Measurements from ENCODE around the gene PIP5K1A. TPM values are rescaled to one million over a fixed set of nuclear protein-coding genes. Genes with fewer than 3 reads are reported as not detected.

The PIP5K1A gene
- total and polyA plus RNA-seq, 9 of the 15 experiments (the other 6 are each of a cell fraction or from before 2014, with no cell fraction given): 1.9 to 42.4 (median 18.8) TPM

DNA sequence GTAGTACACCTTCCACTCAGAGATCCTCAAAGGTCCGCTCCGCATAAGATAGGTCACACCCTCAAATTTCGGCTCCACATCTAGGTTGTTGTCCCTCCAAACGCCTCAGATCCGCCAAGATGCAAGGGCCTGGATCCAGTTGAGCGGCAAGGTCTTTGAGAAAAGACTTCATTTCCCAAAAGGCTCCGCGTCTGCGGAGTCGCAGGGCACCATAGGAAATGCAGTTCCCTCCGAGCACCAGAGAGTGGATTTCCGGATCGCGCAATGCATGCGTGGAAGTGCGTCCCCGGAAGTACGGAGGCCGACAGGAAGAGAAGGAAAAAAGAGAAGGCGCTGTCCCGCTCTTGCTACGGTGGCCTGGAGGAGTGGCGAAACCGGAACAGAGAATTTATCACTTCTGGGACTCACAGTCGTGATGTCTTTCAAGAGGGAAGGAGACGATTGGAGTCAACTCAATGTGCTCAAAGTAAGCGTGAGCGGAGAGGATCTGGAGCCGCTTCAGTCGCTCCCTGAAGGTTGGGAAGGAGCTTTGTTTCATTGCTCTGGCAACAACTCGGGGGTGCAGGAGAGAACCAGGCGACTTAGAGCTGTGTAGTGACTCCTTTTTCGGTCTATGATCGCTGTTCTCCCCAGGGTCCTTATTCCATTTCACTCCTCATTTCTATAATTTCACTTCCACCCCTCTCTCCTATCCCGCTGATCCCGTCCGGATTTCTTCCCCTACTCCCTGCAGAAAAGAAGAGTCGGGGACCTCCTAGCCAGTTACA lies 32.4 kb upstream of the PIP5K1A start, which contains the start of the genes LYSMD1 and SCNM1 (continued):
- TF ChIP-seq, protein P1, sequence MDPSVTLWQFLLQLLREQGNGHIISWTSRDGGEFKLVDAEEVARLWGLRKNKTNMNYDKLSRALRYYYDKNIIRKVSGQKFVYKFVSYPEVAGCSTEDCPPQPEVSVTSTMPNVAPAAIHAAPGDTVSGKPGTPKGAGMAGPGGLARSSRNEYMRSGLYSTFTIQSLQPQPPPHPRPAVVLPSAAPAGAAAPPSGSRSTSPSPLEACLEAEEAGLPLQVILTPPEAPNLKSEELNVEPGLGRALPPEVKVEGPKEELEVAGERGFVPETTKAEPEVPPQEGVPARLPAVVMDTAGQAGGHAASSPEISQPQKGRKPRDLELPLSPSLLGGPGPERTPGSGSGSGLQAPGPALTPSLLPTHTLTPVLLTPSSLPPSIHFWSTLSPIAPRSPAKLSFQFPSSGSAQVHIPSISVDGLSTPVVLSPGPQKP (CRISPR knock-in tag; IDR thresholded peaks at IDR 0.05): no peak
- TF ChIP-seq HCFC1 (IDR thresholded peaks at IDR 0.05; ENCODE audit: low read depth, low read length): peak; percentile 99
- no peak for TF ChIP-seq FOXA1 (IDR thresholded peaks at IDR 0.05; ENCODE audit: borderline replicate concordance)
- TF ChIP-seq, protein P2, sequence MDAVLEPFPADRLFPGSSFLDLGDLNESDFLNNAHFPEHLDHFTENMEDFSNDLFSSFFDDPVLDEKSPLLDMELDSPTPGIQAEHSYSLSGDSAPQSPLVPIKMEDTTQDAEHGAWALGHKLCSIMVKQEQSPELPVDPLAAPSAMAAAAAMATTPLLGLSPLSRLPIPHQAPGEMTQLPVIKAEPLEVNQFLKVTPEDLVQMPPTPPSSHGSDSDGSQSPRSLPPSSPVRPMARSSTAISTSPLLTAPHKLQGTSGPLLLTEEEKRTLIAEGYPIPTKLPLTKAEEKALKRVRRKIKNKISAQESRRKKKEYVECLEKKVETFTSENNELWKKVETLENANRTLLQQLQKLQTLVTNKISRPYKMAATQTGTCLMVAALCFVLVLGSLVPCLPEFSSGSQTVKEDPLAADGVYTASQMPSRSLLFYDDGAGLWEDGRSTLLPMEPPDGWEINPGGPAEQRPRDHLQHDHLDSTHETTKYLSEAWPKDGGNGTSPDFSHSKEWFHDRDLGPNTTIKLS (IDR thresholded peaks at IDR 0.05; ENCODE audit: borderline replicate concordance, low read depth): peak; percentile 96
- TF ChIP-seq, protein P3, sequence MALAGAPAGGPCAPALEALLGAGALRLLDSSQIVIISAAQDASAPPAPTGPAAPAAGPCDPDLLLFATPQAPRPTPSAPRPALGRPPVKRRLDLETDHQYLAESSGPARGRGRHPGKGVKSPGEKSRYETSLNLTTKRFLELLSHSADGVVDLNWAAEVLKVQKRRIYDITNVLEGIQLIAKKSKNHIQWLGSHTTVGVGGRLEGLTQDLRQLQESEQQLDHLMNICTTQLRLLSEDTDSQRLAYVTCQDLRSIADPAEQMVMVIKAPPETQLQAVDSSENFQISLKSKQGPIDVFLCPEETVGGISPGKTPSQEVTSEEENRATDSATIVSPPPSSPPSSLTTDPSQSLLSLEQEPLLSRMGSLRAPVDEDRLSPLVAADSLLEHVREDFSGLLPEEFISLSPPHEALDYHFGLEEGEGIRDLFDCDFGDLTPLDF (CRISPR knock-in tag; IDR thresholded peaks at IDR 0.05): peak; percentile 83
- TF ChIP-seq BMI1 (IDR thresholded peaks at IDR 0.05; ENCODE audit: low read length): no peak
- no peak for TF ChIP-seq ZNF174 (CRISPR knock-in tag; IDR thresholded peaks at IDR 0.05)
- peak; percentile 84 for TF ChIP-seq ZBTB17 (CRISPR knock-in tag; IDR thresholded peaks at IDR 0.05)
- TF ChIP-seq ZNF277 (CRISPR knock-in tag; IDR thresholded peaks at IDR 0.05; ENCODE audit: borderline replicate concordance): no peak
- TF ChIP-seq CREB5 (CRISPR knock-in tag; IDR thresholded peaks at IDR 0.05): no peak
- no peak for TF ChIP-seq ZNF274 (IDR thresholded peaks at IDR 0.05; ENCODE audit: borderline replicate concordance, low read depth, low read length)
- 0 out of 2 replicates have a peak, but pooled peaks have one; percentile 50 for TF ChIP-seq PHB (CRISPR knock-in tag; IDR thresholded peaks at IDR 0.05)
- TF ChIP-seq ZNF316 (IDR thresholded peaks at IDR 0.05): no peak
- no peak; the same call in 1 of the 2 replicates for TF ChIP-seq NCOR1 (IDR thresholded peaks at IDR 0.05)
- TF ChIP-seq ZHX1 (conservative IDR thresholded peaks at IDR 0.05; ENCODE audit: low read length): no peak
- TF ChIP-seq, protein P4, sequence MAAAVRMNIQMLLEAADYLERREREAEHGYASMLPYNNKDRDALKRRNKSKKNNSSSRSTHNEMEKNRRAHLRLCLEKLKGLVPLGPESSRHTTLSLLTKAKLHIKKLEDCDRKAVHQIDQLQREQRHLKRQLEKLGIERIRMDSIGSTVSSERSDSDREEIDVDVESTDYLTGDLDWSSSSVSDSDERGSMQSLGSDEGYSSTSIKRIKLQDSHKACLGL (CRISPR knock-in tag; IDR thresholded peaks at IDR 0.05; ENCODE audit: borderline replicate concordance, poor library complexity, severe bottlenecking): no peak

Measured in K562 (cell line).